NCI-H1105 treated with DMSO at 0.1 percent for 48 hours (cell line): ENCODE results near the gene POTEB2.
"Not testable (repeated sequence)": the region's sequence is repeated elsewhere in the genome, so short reads cannot be mapped to it uniquely, and the experiment has no call there.

ENCODE experiments used
- DNase-seq: peaks from one replicate; lab custom pipeline; 2025; lab: John Stamatoyannopoulos, UW

Gene POTEB2

GRCh38 chr15:20866214-20866613, at the start of gene POTEB2:
TSS of gene POTEB2 (minus strand) at chr15:20866314. CDS start at chr15:20866281, 33 bp downstream.
- DNase-seq, result not testable (repeated sequence)

DNA sequence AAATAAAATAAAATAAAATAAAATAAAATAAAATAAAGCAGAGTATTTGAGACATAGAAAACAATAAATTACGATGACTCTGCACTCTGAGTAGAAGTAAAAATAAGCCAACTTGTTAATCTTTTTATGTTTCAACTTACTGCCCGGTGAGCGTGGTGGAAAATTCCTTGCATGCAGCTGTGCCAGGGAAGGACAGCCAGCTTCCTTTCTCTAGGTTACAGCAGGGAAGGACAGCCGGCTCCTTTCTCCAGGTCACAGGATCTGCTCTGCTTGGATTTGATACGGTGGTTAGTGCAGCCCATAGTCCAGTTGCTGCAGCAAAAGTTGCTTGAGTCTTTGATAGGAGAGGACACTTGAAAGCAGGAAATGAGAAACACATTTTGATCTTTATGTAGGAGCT, 13.8 kb upstream of the POTEB2 start:
- not testable (repeated sequence) for DNase-seq

DNA sequence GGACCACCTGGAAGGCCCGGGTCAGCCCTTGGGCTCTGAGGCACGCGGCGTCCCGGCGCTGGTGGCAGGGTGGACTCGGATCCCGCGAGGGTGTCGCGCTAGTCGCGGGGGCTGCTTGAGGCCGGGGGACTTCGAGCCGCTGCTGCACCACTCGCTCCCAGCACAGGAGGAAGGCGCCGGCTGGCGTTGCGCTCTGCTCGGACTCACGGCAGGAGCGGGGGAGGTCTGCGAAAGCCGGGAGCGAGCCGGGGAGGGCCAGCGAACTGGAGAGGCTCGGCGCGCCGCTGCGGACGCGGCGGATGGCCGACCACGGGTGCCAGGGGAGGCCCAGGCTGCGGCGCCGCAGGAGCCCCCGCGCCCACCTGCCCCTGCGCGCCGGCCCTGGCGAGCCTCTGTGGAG, 12.3 kb upstream of the POTEB2 start:
- not testable (repeated sequence) for DNase-seq

GRCh38 chr15:20877819-20878218, 11.7 kb upstream of the POTEB2 start:
- not testable (repeated sequence) for DNase-seq
